CD1c-positive myeloid dendritic cell (primary cell): ENCODE results near the gene STAG1.
"Not testable (repeated sequence)": the region's sequence is repeated elsewhere in the genome, so short reads cannot be mapped to it uniquely, and the experiment has no call there.

Experiments used
- DNase-seq: peaks from one replicate; pipeline ENCODE4 v3.0.0-alpha.2; 2016; ENCODE audit errors: extremely low spot score

The STAG1 gene

DNA sequence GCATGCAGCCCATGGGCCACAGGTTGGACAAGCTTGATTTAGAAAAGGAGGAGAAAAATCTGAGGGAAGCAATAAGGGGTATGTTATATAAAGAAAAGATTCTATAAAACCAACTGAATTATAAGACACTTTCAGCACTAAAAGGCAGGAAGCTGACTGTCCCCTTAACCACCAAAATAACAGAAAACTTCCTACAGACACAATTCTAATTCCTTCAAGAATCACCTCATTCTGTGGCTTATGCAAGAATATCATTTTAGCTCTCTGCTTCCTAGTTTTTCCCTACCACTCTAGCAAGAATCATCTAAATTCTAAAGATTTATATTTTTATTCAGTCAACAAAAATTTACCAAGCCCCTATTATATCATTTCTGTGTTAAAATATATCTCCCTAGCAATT, 6.3 kb downstream of the STAG1 start:
- DNase-seq = no peak

DNA sequence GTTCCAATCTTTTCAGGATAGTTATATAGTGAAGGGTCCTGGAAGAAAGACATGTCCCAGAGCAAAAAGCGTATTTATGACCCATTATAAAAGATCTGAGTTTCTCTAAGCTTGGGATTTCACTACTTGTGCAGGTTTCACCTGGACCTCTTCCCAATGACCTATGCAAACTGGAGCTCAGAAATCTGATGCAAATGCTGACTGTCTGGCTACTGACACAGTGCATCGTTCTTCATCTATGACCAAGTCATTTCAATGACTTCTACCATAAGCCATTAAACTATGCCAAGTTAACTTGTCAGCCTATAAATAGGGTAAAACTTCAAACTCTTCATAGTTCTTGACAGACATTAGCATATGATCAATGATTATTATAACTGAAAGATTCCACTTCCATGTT, 11.1 kb downstream of the STAG1 start:
- no peak for DNase-seq

DNA sequence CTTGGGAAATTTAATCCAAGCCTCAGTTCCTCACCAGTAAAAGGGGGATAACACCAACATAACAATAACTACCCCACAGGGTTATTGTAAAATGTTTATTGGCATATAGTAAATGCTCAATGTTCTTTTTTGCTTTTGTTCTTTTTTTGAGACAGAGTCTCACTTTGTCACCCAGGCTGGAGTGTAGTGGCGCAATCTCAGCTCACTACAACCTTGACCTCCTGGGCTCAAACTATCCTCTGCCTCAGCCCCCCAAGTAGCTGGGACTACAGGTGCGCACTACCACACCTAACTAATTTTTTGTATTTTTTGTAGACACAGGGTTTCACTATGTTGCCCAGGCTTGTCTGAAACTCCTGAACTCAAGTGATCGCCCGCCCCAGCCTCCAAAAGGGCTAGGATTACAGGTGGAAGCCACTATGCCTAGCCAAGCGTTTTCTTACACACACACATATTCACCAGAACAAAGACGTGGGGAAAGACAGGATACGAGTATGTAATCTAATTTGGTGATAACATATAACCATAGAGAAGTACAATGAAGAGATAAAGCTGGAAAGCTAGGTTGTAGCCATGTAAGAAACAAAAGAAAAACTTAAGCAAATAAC, 11.7 kb downstream of the STAG1 start:
- DNase-seq = no peak

DNA sequence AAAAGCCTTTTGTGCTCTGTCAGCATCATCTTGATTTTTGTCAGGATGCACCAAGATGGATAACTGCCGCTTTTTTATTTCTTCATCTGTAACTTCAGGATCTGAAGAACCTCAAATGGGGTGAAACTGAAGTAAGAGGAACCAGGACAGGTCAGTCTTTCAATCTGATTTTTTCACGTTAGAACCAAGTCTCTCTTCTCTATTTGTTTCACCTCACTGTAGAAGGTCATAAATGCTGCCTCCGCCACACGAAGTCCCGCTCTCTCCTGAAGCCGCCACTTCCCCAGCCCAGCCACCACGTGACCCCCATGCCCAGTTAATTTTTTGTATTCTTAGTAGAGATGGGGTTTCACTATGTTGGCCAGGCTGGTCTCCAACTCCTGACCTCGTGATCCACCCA, 15.2 kb downstream of the STAG1 start:
- peak; percentile 30 for DNase-seq

DNA sequence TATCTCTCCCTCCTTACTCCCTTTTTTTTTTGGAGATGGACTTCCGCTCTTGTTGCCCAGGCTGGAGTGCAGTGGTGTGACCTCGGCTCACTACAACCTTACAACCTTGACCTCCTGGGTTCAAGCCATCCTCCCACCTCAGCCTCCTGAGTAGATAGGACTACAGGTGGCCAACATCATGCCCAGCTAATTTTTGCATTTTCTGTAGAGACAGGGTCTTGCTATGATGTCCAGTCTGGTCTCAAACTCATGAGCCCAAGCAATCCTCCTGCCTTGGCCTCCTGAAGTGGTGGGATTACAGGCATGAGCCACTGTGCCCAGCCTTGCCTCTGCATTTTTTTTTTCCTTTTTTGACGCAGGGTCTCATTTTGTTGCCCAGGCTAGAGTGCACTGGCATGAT, 17.1 kb downstream of the STAG1 start:
- no peak for DNase-seq

DNA sequence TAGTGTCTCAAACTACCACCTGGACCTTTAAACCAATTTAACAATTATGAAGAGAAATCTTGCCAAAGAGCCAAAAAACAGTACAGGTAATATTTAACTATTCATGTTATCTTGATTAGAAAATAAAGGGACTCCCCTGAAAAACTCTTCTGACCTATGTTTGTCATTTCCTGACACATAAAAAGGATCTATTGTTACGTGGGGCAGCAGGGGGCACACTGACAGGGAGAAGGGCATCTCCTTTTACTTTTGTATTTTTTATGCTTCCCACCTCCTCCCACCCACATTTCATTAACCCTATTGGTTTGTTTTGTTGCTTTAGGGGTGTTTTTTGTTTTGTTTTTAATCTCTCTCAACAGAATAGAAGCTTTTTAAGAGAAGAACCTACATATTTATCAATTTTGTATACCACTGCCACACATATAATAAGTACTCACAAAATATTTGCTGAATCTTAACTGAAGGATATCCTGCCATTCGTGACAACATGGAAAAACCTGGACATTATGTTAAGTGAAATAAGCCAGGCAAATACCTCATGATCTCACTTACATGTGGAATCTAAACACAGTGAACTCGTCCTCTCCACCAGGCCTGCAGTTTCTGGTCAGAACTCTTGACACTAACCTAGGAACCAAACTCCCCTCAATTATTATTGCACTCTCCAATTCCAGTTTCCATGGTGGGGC, 17.7 kb downstream of the STAG1 start:
- DNase-seq = no peak

DNA sequence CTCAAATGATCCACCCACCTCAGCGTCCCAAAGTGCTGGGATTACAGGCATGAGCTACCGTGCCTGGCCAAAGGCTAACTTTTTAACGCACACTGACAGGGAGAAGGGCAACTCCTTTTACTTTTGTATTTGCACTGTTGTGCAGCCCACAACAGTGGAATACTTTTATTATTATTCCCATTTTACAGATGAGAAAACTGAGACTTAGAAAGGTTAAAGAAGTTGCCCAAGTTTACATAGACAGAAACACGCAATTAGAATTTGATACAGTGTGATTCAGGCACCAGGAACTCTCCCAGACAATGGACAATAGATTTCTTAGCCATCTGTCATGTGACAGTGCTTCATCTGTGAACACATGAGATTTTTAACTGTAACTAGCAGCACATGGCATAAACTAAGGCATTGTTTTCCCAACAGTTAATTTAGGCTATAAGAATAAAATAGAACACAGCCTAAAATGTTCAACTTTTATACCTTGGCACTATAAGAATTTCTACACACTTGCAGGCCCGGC, 18.8 kb downstream of the STAG1 start:
- no peak for DNase-seq

DNA sequence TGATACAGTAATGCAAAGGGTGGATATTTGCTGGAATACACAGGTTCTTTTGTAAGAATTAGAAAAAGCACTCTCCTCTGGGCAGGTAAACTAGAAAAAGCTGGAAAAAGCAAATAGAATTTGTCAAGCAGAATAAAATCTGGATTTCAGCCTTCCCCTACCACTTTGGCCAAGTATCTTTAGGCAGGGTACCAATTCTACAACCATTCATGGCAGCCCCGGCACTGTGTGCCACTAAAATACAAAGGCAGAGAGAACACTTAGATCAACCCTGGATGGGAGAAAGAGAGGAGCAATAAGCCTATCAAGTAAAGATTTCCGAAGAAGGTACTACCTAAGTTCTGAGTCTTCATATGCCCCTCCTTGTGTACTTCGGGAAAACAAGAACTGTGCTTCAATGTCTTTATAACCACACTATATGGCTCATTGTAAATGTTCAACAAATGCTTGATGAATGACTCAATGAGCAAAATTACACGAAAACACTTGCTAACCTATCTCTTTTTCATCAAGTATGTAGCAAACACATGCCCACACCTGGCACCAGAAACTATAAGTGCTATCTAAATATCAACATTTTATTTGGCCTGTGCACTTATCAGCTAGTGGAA, 20.8 kb downstream of the STAG1 start:
- no peak for DNase-seq

DNA sequence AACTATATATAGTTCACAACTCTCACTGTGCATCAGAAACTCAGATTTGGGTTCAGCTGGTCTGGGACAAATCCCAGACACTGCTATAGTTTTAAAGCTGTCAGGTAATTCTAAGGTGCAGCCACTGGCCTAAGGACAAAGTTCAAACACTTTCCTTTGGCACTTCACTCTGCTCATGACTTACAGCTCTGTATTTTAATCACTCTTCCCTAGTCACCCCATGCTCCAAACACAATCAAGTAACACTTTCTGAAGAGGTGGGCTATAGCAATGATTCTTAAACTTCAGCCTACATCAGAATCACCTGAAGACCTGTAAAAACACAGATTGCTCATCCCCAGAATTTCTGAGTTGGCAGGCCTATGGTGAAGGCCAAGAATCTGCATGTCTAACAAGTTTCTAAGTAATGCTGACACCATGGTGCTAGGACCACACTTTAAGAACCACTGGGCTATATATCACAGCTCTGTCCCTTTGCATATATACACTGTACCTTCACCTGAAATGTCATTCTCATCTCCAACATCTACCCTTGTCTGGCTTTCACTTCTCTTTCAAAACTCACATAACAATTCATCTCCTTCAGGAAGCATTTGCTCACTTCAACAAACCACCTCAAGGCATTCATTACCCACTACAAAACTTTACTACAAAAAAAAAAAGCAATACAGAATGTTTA, 21.4 kb downstream of the STAG1 start:
- no peak for DNase-seq

DNA sequence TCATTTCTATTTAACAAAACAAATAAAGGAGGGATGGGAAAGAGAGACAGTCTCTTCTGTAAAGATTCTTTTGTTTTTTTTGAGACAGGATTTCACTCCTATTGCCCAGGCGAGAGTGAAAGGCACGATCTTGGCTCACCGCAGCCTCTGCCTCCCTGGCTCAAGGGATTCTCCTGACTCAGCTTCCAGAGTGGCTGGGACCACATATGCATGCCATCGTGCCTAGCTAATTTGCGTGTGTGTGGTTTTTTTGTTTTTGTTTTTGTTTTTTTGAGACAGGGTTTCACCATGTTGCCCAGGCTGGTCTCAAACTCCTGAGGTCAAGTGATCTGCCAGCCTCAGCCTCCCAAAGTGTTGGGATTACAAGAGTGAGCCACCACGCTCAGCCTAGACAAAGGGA, 23.3 kb downstream of the STAG1 start:
- DNase-seq = no peak

DNA sequence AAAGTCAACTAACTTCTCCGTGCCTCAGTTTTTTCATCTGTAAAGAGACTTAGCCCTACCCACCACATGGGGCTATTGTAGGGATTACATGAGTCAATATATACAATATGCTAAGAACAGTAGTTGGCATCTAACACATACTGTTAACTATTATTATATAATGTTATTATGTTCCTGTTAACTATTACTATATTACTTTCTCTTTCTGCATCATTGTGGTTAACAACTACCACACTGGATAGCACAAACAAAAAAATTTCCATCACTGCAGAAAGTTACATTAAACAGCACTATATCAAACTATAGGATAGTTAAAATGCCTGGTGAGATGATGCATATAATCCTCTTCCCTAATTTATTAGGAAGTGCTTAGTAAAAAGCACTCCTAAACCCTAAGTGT, 23.7 kb downstream of the STAG1 start:
- no peak for DNase-seq

DNA sequence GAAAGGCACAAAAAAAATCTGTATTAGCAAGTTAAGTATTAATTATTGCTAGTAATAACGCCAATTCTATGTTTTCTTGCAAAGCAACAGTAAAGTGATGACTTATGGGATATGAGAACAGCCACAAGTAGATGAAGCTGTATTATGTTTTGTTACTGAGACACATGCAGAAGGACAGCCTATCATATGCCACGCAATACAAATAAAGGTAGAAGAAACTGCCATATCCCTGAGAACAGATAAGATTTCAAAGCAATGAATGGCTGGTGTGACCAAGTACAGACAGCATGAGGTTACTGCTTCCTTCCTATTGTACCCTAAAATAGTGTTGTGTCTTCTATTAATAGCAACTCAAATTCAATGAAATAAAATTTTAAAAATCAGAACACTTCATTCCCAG, 26.7 kb downstream of the STAG1 start:
- no peak for DNase-seq

DNA sequence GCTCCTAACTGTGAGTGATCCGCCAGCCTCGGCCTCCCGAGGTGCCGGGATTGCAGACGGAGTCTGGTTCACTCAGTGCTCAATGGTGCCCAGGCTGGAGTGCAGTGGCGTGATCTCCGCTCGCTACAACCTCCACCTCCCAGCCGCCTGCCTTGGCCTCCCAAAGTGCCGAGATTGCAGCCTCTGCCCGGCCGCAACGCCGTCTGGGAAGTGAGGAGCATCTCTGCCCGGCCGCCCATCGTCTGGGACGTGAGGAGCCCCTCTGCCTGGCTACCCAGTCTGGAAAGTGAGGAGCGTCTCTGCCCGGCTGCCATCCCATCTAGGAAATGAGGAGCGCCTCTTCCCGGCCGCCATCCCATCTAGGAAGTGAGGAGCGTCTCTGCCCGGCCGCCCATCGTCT, 29.3 kb downstream of the STAG1 start:
- DNase-seq = not testable (repeated sequence)

DNA sequence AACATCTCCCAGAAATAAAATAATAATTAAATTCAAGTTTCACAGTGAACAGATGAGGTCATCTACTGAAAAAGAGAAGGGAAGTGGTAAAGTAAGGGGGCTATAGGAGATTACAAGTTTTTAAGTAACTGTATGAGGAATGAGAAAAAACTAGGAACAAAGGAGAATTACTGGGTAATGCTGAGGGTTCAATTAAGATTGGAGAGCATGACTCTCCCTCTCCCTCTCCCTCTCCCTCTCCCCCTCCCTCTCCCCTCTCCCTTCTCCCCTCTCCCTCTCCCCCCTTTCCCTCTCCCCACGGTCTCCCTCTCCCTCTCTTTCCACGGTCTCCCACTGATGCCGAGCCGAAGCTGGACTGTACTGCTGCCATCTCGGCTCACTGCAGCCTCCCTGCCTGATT, 29.8 kb downstream of the STAG1 start:
- DNase-seq = not testable (repeated sequence)

DNA sequence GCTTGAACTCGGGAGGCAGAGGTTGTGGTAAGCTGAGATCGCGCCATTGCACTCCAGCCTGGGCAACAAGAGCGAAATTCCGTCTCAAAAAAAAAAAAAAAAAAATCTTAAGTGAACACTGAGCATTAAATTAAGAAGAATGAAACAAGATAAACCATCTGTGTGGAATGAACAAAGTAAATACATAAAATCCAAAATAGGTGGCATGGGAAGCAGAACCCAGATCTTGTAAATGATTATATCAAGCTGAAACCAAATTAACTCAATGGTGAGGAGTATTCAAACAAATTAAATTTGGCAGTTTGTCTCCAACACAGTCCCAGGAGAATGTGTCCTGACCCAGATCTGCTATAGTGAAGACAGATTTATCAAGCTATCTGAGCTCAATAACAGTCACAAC, 32.1 kb downstream of the STAG1 start:
- DNase-seq = no peak

DNA sequence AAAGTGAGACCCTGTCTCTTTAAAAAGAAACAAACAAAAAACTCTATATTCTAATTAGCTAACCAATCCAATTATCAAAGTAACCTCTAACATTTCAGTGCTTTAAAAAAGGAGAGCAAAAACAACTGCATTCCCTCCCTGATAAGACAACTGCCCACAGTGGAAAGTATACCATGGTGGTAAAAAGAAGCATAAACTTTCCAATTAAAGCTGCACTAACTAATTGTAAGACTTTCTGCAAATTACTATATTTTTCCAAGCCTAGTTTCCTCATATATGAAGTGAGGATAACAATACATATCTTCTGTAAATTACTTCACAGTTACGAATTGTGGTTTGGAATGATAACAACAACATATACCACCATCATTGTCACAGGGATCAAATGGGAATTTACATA, 35.5 kb downstream of the STAG1 start:
- DNase-seq = no peak

DNA sequence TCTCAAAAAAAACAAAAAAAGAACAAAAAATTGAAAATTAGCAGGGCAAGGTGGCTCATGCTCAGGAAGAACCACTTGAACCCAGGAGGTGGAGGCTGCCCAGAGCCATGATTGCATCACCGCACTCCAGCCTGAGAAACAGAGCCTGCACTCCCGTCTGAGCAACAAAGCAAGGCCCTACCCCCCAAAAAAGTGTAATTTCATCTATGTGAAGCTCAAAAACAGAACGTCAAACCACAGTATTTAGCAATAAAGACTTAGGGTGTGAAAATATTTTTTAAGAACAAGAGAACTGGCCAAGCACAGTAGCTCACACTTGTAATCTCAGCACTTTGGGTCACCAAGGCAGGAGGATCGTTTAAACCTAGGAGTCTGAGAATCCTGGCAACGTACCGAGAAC, 38.2 kb downstream of the STAG1 start:
- DNase-seq = no peak

DNA sequence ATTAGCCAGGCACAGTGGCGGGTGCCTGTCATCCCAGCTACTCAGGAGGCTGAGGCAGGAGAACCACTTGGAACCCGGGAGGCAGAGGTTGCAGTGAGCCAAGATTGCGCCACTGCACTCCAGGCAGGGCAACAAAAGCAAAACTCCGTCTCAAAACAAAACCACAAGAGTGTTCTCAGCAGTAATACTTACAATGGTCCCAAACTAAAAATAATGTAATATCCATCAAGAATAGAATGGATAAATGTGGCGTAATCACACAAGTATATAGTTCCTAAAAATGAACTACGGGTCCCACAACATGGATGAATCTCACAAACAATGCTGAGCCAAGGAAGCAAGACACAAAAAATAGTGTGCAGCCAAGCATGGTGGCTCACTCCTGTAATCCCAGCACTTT, 39.2 kb downstream of the STAG1 start:
- no peak for DNase-seq

DNA sequence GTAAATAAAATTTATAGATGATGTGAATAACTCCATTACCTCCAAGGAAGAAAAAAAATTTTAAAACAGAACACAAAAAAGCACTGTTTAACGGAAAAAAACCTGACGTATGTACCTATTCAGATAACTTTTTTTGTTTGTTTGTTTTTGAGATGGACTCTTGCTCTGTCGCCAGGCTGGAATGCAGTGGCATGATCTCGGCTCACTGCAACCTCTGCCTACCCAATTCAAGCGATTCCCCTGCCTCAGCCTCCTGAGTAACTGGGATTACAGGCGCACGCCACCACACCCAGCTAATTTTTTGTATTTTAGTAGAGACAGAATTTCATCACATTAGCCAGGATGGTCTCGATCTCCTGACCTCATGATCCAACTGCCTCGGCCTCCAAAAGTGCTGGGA, 40.3 kb downstream of the STAG1 start:
- DNase-seq = not testable (repeated sequence)

DNA sequence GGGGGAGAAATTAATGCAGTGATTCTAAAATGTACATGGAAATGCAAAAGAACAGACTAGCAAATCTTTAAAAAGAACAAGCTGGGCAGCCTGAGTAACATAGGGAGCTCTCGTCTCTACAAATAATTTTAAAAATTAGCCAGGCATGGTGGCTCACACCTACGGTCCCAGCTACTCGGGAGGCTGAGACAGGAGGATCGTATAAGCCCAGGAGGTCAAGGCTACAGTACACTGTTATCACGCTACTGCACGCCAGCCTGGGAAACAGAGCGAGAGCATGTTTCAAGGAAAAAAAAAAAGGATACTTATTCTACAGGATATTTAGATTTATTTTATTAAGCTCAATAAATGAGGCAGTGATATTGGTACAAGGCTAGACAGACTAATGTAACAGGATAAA, 40.9 kb downstream of the STAG1 start:
- DNase-seq = no peak

DNA sequence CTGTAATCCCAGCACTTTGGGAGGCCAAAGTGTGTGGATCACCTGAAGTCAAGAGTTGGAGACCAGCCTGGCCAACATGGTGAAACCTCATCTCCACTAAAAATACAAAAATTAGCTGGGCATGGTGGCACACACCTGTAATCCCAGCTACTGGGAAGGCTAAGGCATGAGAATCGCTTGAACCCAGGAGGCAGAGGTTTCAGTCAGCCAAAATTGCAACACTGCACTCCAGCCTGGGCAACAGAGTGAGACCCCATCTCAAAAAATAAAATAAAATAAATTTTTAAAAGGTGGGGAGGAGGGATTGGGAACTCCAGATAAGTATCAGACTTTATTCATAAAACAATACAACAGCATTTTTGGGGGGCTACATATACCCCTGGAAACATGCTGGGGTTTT, 42.4 kb downstream of the STAG1 start:
- DNase-seq = not testable (repeated sequence)

DNA sequence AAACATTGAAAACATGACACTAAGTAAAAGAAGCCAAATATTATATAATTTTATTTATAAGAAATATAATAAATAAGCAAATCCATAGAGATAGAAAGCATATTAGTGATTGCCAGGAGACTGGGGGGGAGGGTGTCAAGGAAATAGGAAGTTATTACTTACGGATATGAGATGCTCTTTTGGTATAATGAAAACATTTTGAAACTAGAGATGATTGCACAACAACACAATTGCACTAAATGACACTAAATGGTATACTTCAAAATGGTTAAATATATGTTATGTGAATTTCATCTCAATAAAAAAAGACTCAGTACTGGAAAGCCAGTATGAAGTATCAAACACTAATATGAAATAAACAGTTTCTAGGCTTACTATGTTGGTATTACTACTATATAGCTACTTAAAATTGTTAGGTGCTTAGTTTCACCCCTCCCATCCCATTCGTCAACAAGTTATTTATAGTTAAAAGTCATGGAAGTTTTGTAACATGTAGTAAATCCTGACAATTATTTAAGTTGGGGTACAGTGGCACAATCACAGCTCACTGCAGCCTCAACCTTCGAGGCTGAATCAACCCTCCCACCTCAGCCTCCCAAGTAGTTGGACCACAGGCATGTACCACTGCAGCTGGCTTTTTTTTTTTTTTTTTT, 43.7 kb downstream of the STAG1 start:
- DNase-seq = peak; percentile 25
